Liver (tissue), 9 donors: Measurements from ENCODE around the gene CENPO. TPM values are rescaled to one million over a fixed set of nuclear protein-coding genes. Genes with fewer than 3 reads are reported as not detected.

Experiments
- DNase-seq: peaks from one replicate; pipeline ENCODE4 v3.0.0-alpha.2; 2017; ENCODE audit warnings: low spot score
- H3K27ac ChIP-seq, 2 donors: one replicate each; pipeline ENCODE4 v1.7.0; 2013; ENCODE audit warnings: inconsistent platforms in 2 of 2, low read length in 2 of 2, control low read depth in 1 of 2, low read depth in 1 of 2, mild to moderate bottlenecking in 1 of 2
- H3K27me3 ChIP-seq, 4 donors: one replicate each; pipeline versions ENCODE4 v1.6.1 to v1.7.0; 2013; ENCODE audit warnings: low read length in 3 of 4, inconsistent platforms in 1 of 4, mild to moderate bottlenecking in 1 of 4, moderate library complexity in 1 of 4; ENCODE audit not compliant: control insufficient read depth in 4 of 4, insufficient read depth in 4 of 4
- H3K36me3 ChIP-seq, 4 donors: one replicate each; pipeline versions ENCODE4 v1.6.1 to v1.7.0; 2013; ENCODE audit warnings: low read length in 3 of 4, mild to moderate bottlenecking in 3 of 4, low read depth in 1 of 4, moderate library complexity in 1 of 4; ENCODE audit not compliant: control insufficient read depth in 4 of 4, insufficient read depth in 3 of 4
- H3K4me1 ChIP-seq, 4 donors: one replicate each; pipeline versions ENCODE4 v1.6.1 to v1.7.0; 2013; ENCODE audit warnings: low read length in 3 of 4, mild to moderate bottlenecking in 3 of 4, moderate library complexity in 1 of 4; ENCODE audit not compliant: control insufficient read depth in 4 of 4, insufficient read depth in 4 of 4
- H3K4me3 ChIP-seq, 3 donors: one replicate each; pipeline versions ENCODE4 v1.6.1 to v1.7.0; 2013; ENCODE audit warnings: low read length in 3 of 3, control low read depth in 1 of 3, low read depth in 1 of 3, mild to moderate bottlenecking in 1 of 3
- H3K9ac ChIP-seq, 2 donors: one replicate each; pipeline ENCODE4 v1.7.0; 2013; ENCODE audit warnings: low read length in 2 of 2, mild to moderate bottlenecking in 2 of 2, moderate library complexity in 2 of 2, control low read depth in 1 of 2, low read depth in 1 of 2
- H3K9me3 ChIP-seq, 4 donors: one replicate each; pipeline versions ENCODE4 v1.6.1 to v1.7.0; 2013; ENCODE audit warnings: low read length in 3 of 4; ENCODE audit not compliant: control insufficient read depth in 4 of 4
- EGR1 ChIP-seq, 2 donors: IDR thresholded peaks; 2 replicates each; pipeline ENCODE4 v1.6.1; 2016 to 2018; ENCODE audit warnings: antibody characterized with exemption in 2 of 2, low read depth in 2 of 2
- FOXA1 ChIP-seq: IDR thresholded peaks from 2 replicates; pipeline ENCODE4 v1.6.1; 2016; ENCODE audit warnings: antibody characterized with exemption
- FOXA2 ChIP-seq: IDR thresholded peaks from 2 replicates; pipeline ENCODE4 v1.6.1; 2016; ENCODE audit warnings: antibody characterized with exemption
- GABPA ChIP-seq, 2 donors: IDR thresholded peaks in 1 of 2; conservative IDR thresholded peaks in 1 of 2; 2 replicates each; pipeline ENCODE4 v1.6.1; 2016; ENCODE audit warnings: antibody characterized with exemption in 2 of 2, mild to moderate bottlenecking in 1 of 2, moderate library complexity in 1 of 2
- HNF4A ChIP-seq, 2 donors: conservative IDR thresholded peaks; 2 replicates each; pipeline ENCODE4 v1.6.1; 2016; ENCODE audit warnings: antibody characterized with exemption in 2 of 2, mild to moderate bottlenecking in 2 of 2
- HNF4G ChIP-seq: IDR thresholded peaks from 2 replicates; pipeline ENCODE4 v1.6.1; 2016; ENCODE audit warnings: antibody characterized with exemption
- JUND ChIP-seq, 2 donors: IDR thresholded peaks; 2 replicates each; pipeline ENCODE4 v1.6.1; 2016; ENCODE audit warnings: antibody characterized with exemption in 2 of 2
- RAD21 ChIP-seq, 2 donors: IDR thresholded peaks; 2 replicates each; pipeline ENCODE4 v1.6.1; 2016; ENCODE audit warnings: antibody characterized with exemption in 2 of 2, mild to moderate bottlenecking in 2 of 2
- RXRA ChIP-seq, 2 donors: IDR thresholded peaks; 2 replicates each; pipeline ENCODE4 v1.6.1; 2017 to 2018; ENCODE audit warnings: antibody characterized with exemption in 2 of 2, mild to moderate bottlenecking in 1 of 2
- SP1 ChIP-seq: IDR thresholded peaks from 2 replicates; pipeline ENCODE4 v1.6.1; 2018; ENCODE audit warnings: antibody characterized with exemption, mild to moderate bottlenecking
- YY1 ChIP-seq: IDR thresholded peaks from 2 replicates; pipeline ENCODE4 v1.6.1; 2016; ENCODE audit warnings: antibody characterized with exemption, mild to moderate bottlenecking
- WGBS: extraction: QIAGEN DNeasy Blood & Tissue Kit; methylation state at CpG from one replicate; pipeline ENCODE4 v1.1.7; 2013; 5-methylcytosine and 5-hydroxymethylcytosine counted together
- polyA plus RNA-seq, 2 donors: library from polyadenylated mRNA; stranded (reverse) in 1 of 2; unstranded in 1 of 2; fragments of 200-250 nt in 1 of 2; fragments of >200 nt in 1 of 2; fragmentation: Nextera tagmentation in 1 of 2; extraction: Ambion mirVana in 1 of 2; gene quantifications; one replicate each; pipeline versions ENCODE4 v1.2.1 to v1.2.3, GENCODE V29; 2013 to 2015
- total RNA-seq, 2 donors: library from RNA; depleted of rRNA; stranded (reverse); fragments of >200 nt; gene quantifications; one replicate each; pipeline ENCODE4 v1.2.3, GENCODE V29; 2014
- TF ChIP-seq, protein P1 (sequence below): IDR thresholded peaks from 2 replicates; pipeline ENCODE4 v1.6.1; 2016; ENCODE audit warnings: antibody characterized with exemption
- TF ChIP-seq, protein P2 (sequence below): fragments of 150-350 bp; IDR thresholded peaks from 2 replicates; pipeline ENCODE4 v1.5.1; 2017; ENCODE audit warnings: improper control_type of control experiment, low read depth, low read length; ENCODE audit not compliant: missing input control
- TF ChIP-seq, protein P3 (sequence below): IDR thresholded peaks from 2 replicates; pipeline ENCODE4 v1.6.1; 2016; ENCODE audit warnings: antibody characterized with exemption
- TF ChIP-seq, protein P4 (sequence below): IDR thresholded peaks from 2 replicates; pipeline ENCODE4 v1.6.1; 2016; ENCODE audit warnings: antibody characterized with exemption
- TF ChIP-seq, protein P5 (sequence below): IDR thresholded peaks from 2 replicates; pipeline ENCODE4 v1.6.1; 2016; ENCODE audit warnings: antibody characterized with exemption, mild to moderate bottlenecking
- donor health status: healthy.
- donor health status: healthy.
- donor health status: healthy.
- donor health status: healthy.
- donor health status: healthy.

The CENPO gene
- total and polyA plus RNA-seq, 4 donors: 2.2 to 17.8 (median 3.2) TPM

DNA sequence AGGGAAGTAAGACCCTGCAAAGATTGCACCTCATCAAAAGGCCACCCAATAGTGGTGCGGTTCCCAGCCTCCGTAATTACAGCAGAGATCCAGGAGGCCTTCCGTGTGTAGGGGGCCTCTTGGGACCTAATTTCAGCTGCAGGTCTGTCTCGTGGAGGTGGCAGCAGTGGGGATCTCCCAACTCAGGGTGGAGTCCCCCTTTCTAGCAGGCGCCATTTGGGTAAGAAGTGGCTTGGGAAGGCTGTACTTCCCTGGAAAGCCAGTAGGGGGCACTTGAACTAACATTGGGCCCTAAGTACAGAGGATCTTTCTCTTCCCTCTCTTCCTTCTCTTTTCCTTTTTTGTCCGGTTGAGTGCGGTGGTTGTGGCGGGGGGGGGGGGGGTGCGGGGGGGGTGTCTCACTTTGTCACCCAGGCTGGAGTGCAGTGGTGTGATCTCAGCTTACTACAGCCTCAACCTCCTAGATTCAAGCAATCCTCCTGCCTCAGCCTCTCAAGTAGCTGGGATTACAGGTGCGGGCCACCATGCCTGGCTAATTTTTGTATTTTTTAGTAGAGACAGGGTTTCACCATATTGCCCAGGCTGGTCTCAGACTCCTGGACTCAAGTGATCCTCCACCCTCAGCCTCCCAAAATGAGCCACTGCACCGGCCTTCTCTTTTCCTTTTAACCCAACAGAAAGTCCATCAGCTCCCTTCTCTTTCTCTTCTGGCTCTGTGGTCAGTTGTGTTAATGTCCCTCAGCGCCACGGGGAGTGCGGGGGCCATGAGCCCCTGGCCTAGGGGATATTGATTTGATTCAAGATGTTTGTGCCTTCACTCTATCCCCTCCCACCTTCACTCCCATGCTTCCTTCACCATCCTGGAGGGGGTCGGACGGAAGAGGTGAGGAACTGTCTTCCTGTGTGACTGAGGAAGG is 32.0 kb downstream of the CENPO start:
- Histone ChIP-seq H3K4me3 (no peak overlapping the region), H3K27me3 (no peaks in the 10 kb centered on the region), H3K4me1 (peaks cover 0 to 2% (median 0%) of the 10 kb centered on the region in 4 donors), H3K27ac (no peak overlapping the region), H3K36me3 (peaks cover 0 to 4% (median under 1%) of the 10 kb centered on the region in 4 donors), H3K9ac (no peak overlapping the region), H3K9me3 (no peaks in the 10 kb centered on the region)
- DNase-seq: no peak
- 89% methylated on average over 16 of the region's 16 CpGs for WGBS
- TF ChIP-seq, protein P1, sequence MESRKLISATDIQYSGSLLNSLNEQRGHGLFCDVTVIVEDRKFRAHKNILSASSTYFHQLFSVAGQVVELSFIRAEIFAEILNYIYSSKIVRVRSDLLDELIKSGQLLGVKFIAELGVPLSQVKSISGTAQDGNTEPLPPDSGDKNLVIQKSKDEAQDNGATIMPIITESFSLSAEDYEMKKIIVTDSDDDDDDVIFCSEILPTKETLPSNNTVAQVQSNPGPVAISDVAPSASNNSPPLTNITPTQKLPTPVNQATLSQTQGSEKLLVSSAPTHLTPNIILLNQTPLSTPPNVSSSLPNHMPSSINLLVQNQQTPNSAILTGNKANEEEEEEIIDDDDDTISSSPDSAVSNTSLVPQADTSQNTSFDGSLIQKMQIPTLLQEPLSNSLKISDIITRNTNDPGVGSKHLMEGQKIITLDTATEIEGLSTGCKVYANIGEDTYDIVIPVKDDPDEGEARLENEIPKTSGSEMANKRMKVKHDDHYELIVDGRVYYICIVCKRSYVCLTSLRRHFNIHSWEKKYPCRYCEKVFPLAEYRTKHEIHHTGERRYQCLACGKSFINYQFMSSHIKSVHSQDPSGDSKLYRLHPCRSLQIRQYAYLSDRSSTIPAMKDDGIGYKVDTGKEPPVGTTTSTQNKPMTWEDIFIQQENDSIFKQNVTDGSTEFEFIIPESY: no peak
- TF ChIP-seq HNF4A (conservative IDR thresholded peaks at IDR 0.05): no peak
- TF ChIP-seq FOXA1: no peak
- peak in 1 of 2 donors; percentile 37 for TF ChIP-seq RAD21 (IDR thresholded peaks at IDR 0.05)
- TF ChIP-seq, protein P2, sequence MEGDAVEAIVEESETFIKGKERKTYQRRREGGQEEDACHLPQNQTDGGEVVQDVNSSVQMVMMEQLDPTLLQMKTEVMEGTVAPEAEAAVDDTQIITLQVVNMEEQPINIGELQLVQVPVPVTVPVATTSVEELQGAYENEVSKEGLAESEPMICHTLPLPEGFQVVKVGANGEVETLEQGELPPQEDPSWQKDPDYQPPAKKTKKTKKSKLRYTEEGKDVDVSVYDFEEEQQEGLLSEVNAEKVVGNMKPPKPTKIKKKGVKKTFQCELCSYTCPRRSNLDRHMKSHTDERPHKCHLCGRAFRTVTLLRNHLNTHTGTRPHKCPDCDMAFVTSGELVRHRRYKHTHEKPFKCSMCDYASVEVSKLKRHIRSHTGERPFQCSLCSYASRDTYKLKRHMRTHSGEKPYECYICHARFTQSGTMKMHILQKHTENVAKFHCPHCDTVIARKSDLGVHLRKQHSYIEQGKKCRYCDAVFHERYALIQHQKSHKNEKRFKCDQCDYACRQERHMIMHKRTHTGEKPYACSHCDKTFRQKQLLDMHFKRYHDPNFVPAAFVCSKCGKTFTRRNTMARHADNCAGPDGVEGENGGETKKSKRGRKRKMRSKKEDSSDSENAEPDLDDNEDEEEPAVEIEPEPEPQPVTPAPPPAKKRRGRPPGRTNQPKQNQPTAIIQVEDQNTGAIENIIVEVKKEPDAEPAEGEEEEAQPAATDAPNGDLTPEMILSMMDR: peak; percentile 32
- TF ChIP-seq RXRA (IDR thresholded peaks at IDR 0.05): no peak

DNA sequence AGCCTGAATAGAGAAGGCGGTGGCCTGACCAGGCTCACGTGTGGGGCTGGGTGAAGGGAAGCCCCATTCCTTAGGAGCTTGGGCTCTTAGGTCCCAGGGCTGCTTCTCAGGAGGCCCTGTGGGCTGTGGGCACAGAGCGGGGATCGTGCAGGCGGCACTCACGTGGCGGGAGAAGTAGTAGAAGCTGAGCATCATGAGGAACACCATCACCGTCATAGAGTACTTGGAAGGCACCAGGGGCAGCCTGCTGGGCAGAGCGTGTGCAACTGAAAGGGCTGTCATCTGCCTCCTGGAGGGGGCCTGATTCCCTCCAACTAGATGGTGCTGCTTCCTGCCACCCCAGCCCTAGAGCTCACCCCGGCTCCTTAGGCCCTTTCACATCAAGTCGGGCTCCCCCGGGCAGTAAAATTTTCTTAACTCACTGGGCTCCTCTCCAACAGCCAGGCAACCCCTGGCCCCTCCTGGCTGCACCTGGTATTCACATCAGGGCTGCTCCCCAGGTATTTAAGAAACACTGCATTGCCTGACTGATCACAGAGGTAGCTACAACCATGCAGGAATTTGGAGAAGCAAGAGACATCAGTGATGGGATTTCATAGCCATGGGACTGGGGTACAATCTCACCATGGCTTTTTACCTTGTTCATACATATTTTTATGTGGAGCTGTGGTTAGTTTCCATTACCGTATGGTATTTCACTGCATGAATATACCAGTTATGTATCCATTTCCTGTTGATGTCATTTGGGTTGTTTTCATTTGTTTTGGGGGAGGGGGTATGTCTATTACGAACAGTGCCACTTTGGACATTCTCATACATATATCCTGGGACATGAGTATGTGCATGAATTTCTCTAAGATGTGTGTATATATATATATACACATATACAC is 32.9 kb downstream of the CENPO start:
- no peak for TF ChIP-seq EGR1 (IDR thresholded peaks at IDR 0.05; ENCODE audit: low read depth in 2 of 2)
- no peak for TF ChIP-seq FOXA2
- no peak for TF ChIP-seq RXRA (IDR thresholded peaks at IDR 0.05)
- TF ChIP-seq, protein P3, sequence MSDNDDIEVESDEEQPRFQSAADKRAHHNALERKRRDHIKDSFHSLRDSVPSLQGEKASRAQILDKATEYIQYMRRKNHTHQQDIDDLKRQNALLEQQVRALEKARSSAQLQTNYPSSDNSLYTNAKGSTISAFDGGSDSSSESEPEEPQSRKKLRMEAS: no peak
- TF ChIP-seq YY1: no peak
- TF ChIP-seq HNF4A (conservative IDR thresholded peaks at IDR 0.05): no peak
- TF ChIP-seq JUND (IDR thresholded peaks at IDR 0.05): no peak
- TF ChIP-seq, protein P4, sequence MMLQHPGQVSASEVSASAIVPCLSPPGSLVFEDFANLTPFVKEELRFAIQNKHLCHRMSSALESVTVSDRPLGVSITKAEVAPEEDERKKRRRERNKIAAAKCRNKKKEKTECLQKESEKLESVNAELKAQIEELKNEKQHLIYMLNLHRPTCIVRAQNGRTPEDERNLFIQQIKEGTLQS: no peak
- no peak for TF ChIP-seq SP1
- TF ChIP-seq, protein P5, sequence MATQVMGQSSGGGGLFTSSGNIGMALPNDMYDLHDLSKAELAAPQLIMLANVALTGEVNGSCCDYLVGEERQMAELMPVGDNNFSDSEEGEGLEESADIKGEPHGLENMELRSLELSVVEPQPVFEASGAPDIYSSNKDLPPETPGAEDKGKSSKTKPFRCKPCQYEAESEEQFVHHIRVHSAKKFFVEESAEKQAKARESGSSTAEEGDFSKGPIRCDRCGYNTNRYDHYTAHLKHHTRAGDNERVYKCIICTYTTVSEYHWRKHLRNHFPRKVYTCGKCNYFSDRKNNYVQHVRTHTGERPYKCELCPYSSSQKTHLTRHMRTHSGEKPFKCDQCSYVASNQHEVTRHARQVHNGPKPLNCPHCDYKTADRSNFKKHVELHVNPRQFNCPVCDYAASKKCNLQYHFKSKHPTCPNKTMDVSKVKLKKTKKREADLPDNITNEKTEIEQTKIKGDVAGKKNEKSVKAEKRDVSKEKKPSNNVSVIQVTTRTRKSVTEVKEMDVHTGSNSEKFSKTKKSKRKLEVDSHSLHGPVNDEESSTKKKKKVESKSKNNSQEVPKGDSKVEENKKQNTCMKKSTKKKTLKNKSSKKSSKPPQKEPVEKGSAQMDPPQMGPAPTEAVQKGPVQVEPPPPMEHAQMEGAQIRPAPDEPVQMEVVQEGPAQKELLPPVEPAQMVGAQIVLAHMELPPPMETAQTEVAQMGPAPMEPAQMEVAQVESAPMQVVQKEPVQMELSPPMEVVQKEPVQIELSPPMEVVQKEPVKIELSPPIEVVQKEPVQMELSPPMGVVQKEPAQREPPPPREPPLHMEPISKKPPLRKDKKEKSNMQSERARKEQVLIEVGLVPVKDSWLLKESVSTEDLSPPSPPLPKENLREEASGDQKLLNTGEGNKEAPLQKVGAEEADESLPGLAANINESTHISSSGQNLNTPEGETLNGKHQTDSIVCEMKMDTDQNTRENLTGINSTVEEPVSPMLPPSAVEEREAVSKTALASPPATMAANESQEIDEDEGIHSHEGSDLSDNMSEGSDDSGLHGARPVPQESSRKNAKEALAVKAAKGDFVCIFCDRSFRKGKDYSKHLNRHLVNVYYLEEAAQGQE: no peak
- TF ChIP-seq HNF4G: no peak
- no peak for TF ChIP-seq GABPA (IDR thresholded peaks at IDR 0.05 in 1 of 2, conservative IDR thresholded peaks at IDR 0.05 in 1 of 2)
- no peak for TF ChIP-seq FOXA1
- TF ChIP-seq, protein P1: no peak
- TF ChIP-seq RAD21 (IDR thresholded peaks at IDR 0.05): no peak

More for the DNA sequence above, 32.9 kb downstream of the CENPO start:
- no peak for DNase-seq
- H3K27ac ChIP-seq: no peak overlapping the region
- no peak overlapping the region for H3K9ac ChIP-seq
- peaks cover 0 to 2% (median 0%) of the 10 kb centered on the region in 4 donors for H3K36me3 ChIP-seq
- H3K9me3 ChIP-seq: no peaks in the 10 kb centered on the region
- H3K27me3 ChIP-seq: no peaks in the 10 kb centered on the region
- no peak overlapping the region for H3K4me3 ChIP-seq
- H3K4me1 ChIP-seq: peaks cover 0 to 2% (median 0%) of the 10 kb centered on the region in 4 donors
- 91% methylated on average over 14 of the region's 14 CpGs for WGBS
